Thyroid gland (tissue), 4 donors: ENCODE data around the gene ADGRF5. TPM values are rescaled to one million over a fixed set of nuclear protein-coding genes. Genes with fewer than 3 reads are reported as not detected.

Experiments used
- DNase-seq, 2 donors: peaks; one replicate each; pipeline ENCODE4 v3.0.0-alpha.2; 2019
- H3K27ac ChIP-seq, 3 donors: fragments of 200-600 bp; sonication (generic); 1 replicate in 2 of 3; 2 replicates in 1 of 3; pipeline ENCODE4 v1.5.1; 2016 to 2019; ENCODE audit warnings: mild to moderate bottlenecking in 1 of 3, moderate library complexity in 1 of 3
- H3K27me3 ChIP-seq: fragments of 200-600 bp; sonication (generic); one replicate; pipeline ENCODE4 v1.5.1; 2019
- H3K36me3 ChIP-seq, 2 donors: fragments of 200-600 bp; sonication (generic); one replicate each; pipeline ENCODE4 v1.5.1; 2016 to 2019
- H3K4me1 ChIP-seq, 2 donors: fragments of 200-600 bp; sonication (generic); one replicate each; pipeline ENCODE4 v1.5.1; 2017 to 2019
- H3K4me3 ChIP-seq, 3 donors: fragments of 200-600 bp; sonication (generic); replicated peaks in 1 of 3; 1 replicate in 2 of 3; 2 replicates in 1 of 3; pipeline ENCODE4 v1.5.1; 2016; ENCODE audit warnings: mild to moderate bottlenecking in 1 of 3
- H3K9me3 ChIP-seq: fragments of 200-600 bp; sonication (generic); one replicate; pipeline ENCODE4 v1.5.1; 2017
- CTCF ChIP-seq, 6 experiments: fragments of 200-600 bp in 3 of 6; fragments of 450-650 bp in 3 of 6; sonication (generic) in 3 of 6; IDR thresholded peaks; one replicate each; pipeline ENCODE4 v1.5.1; 2016 to 2019; ENCODE audit warnings: antibody characterized with exemption in 6 of 6, mild to moderate bottlenecking in 2 of 6, inconsistent platforms in 1 of 6, moderate library complexity in 1 of 6
- POLR2A ChIP-seq, 2 donors: fragments of 450-650 bp; IDR thresholded peaks; one replicate each; pipeline ENCODE4 v1.6.1; 2017; ENCODE audit warnings: antibody characterized with exemption in 2 of 2, mild to moderate bottlenecking in 2 of 2, moderate library complexity in 1 of 2
- WGBS, 2 donors: methylation state at CpG; one replicate each; pipeline ENCODE4 v1.1.5; 2017; 5-methylcytosine and 5-hydroxymethylcytosine counted together
- intact Hi-C: fragments of 100-400 bp; cut with DNase I; formaldehyde crosslinking; loops from one replicate; pipeline ENCODE4 v1.15.1; 2023
- total RNA-seq, 4 donors: library from RNA; depleted of rRNA; stranded (reverse); fragments of >200 nt; gene quantifications; one replicate each; pipeline ENCODE4 v1.2.3, GENCODE V29; 2016

Gene ADGRF5
- total RNA-seq, 4 donors from 2014 or later = 33.2 to 85.3 (median 51.2) TPM

GRCh38 chr6:46898006-46898405, 23.7 kb downstream of the ADGRF5 start:
- no peaks in the 10 kb centered on the region for H3K27me3 ChIP-seq
- peak in 1 of 2 donors; percentile 33 for DNase-seq
- intact Hi-C loops = no loop called here
- 8 to 11% methylated on average over 2 of the region's 2 CpGs for WGBS, 2 donors
- no peak for TF ChIP-seq CTCF (IDR thresholded peaks at IDR 0.05)
- TF ChIP-seq POLR2A (IDR thresholded peaks at IDR 0.05) = no peak
- H3K9me3 ChIP-seq = no peaks in the 10 kb centered on the region
- no peaks in the 10 kb centered on the region for H3K36me3 ChIP-seq
- H3K27ac ChIP-seq = peak overlapping the region in 2 of 3 donors; percentile 40 to 43
- peaks cover 40 to 62% of the 10 kb centered on the region in 2 donors for H3K4me1 ChIP-seq
- no peak overlapping the region for H3K4me3 ChIP-seq

GRCh38 chr6:46896871-46897270, 24.9 kb downstream of the ADGRF5 start:
- no peak for TF ChIP-seq CTCF (IDR thresholded peaks at IDR 0.05)
- no peak for TF ChIP-seq POLR2A (IDR thresholded peaks at IDR 0.05)
- Histone ChIP-seq H3K9me3 (no peaks in the 10 kb centered on the region), H3K27me3 (no peaks in the 10 kb centered on the region), H3K4me3 (no peak overlapping the region), H3K36me3 (no peaks in the 10 kb centered on the region), H3K27ac (no peak overlapping the region), H3K4me1 (peaks cover 32 to 50% of the 10 kb centered on the region in 2 donors)
- DNase-seq = no peak
- intact Hi-C loops = no loop called here

- peak overlapping the region in 1 of 3 donors; percentile 0 for H3K27ac ChIP-seq
- WGBS, 2 donors = 65 to 73% methylated on average over 7 of the region's 7 CpGs
- H3K27me3 ChIP-seq = no peaks in the 10 kb centered on the region
- intact Hi-C loops = no loop called here
- H3K4me1 ChIP-seq = peaks cover 27 to 43% of the 10 kb centered on the region in 2 donors
- no peaks in the 10 kb centered on the region for H3K36me3 ChIP-seq
- no peak for DNase-seq
- H3K4me3 ChIP-seq = no peak overlapping the region
- TF ChIP-seq CTCF (IDR thresholded peaks at IDR 0.05) (no peak), POLR2A (IDR thresholded peaks at IDR 0.05) (no peak)
- no peaks in the 10 kb centered on the region for H3K9me3 ChIP-seq
These were observed 25.8 kb downstream of the ADGRF5 start for GRCh38 chr6:46895930-46896329.

- intact Hi-C loops = no loop called here
- no peak for DNase-seq
- H3K27me3 ChIP-seq = no peaks in the 10 kb centered on the region
- no peaks in the 10 kb centered on the region for H3K9me3 ChIP-seq
- peaks cover 17 to 32% of the 10 kb centered on the region in 2 donors for H3K4me1 ChIP-seq
- no peak overlapping the region for H3K4me3 ChIP-seq
- H3K27ac ChIP-seq = peak overlapping the region in 1 of 3 donors; percentile 63
- no peaks in the 10 kb centered on the region for H3K36me3 ChIP-seq
- TF ChIP-seq CTCF (IDR thresholded peaks at IDR 0.05) (no peak), POLR2A (IDR thresholded peaks at IDR 0.05) (no peak)
These were observed 27.3 kb downstream of the ADGRF5 start for GRCh38 chr6:46894433-46894832.

- no peak overlapping the region for H3K4me3 ChIP-seq
- peak overlapping the region in 2 of 3 donors; percentile 29 to 63 for H3K27ac ChIP-seq
- H3K9me3 ChIP-seq = no peaks in the 10 kb centered on the region
- H3K36me3 ChIP-seq = no peaks in the 10 kb centered on the region
- intact Hi-C loops = no loop called here
- H3K4me1 ChIP-seq = peaks cover 11 to 24% of the 10 kb centered on the region in 2 donors
- TF ChIP-seq CTCF (IDR thresholded peaks at IDR 0.05) = no peak
- no peak for TF ChIP-seq POLR2A (IDR thresholded peaks at IDR 0.05)
- H3K27me3 ChIP-seq = no peaks in the 10 kb centered on the region
- WGBS, 2 donors = 0 to 33% methylated on average over 1 of the region's 1 CpG
- DNase-seq = peak; percentile 17 to 21
These were observed 28.1 kb downstream of the ADGRF5 start for GRCh38 chr6:46893648-46894047.
